ENCODE measurements around the gene PRDM15.

Gene PRDM15

DNA sequence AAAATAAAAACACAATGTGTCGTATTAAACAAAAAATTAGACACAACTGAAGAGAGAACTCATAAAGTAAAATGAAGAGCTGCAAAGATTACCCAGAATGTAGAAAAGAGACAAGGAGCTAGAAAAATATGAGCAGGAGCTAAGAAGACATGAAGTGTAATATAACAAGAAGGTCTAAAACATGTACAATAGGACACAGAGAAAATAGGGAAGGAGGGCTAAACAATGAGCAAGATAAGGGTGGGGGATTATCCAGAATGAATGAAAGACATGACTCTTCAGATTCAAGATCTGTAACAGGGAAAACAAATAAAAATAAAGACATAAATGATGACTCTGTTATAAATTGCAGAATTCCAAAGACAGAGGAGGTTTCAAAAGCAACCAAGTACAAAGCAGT, 38.3 kb downstream of the PRDM15 start:
- no peak for DNase-seq (ENCODE audit: low read depth)

DNA sequence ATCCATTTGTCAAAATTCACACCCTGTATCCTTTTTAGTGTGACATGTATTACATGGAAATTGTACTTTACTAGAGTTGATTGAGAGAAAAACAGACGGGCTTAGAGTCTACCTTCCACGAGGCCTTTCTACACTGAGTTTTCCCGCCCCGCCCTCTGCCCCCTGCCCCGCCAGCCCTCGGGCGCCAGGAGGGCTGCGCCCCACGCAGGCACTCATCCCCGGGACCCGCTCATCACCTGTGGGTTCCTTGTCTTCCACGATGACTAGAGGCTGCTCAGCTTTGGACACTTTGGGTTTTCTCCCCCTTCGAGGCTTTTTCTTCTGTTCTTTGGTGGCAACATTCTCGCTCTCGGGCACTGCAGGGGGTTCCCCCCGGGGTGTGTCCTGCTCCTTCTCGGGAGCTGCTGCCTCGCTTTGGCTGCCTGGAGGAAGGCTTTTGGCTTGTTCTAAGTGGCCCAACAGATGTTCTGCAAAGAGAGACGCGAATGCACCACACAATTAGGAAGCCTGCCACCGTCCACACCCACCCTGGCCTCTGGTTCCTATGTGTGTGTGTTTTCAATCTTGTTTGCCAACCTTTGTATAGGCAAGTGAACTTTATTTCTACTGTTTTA, 39.6 kb downstream of the PRDM15 start:
- no peak for DNase-seq (ENCODE audit: low read depth)

DNA sequence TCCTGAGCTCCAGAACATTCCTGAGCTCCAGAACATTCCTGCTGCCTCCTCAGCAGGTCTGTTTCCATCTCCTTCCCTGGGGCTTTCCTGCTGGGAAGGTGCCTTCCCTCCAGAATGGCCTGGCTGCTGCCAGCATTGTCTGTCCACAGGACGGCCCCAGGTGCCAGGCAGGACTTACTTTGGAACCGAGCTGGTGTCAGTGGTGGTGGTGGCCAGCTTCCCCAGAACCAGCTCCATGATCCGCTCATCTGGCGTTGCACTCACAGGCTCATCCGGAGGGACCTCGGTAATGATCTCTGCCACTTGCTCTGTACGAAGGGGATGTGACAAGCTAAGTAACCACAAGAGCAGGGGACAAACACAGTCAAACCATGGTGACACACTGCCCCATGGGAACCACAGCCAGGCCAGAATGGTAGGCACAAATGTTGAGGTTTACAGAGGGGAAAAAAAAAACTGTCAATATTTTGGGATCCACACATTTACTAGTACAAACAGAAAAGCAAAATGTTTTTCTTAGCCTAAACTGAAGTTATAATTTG, 41.3 kb downstream of the PRDM15 start:
- no peak for DNase-seq (ENCODE audit: low read depth)

DNA sequence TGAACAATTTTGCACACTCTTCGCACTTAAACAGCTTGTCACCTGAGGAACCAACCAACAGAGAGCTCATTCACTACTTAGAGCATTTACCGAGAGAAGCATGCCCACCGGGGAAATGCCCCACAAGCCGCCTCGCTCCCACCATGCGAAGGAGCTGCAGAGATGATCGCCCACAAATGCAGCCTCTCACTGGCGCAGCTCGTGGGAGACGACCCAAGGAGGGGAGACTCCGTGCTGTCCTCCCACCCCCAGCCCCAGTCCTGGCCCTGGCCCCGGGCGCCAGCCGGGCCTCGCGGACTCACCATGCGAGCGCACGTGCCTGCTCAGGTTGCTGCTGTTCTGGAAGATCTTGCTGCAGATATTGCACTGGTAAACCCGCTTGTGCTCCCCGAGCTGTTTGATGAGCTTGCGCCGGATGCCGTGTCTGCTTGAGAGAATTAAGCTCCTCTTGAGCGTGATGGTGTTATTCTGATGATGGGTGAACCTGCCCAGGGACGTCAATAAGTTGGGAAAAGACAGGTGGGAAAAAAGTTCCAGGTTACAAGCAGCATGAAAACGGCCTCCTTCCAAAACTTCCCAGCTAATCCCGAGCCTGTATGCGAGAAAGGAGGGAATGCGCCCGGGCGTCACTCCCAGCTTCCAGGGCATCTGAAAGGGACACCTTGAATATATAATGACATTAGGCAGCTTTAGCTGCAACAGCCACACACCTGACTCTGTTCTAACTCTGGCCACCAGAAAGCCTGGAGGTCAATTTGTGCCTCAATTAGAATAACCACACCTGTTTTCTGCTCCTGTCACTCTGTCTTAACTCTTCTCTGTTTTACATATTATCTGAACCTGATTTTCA, 42.8 kb downstream of the PRDM15 start:
- no peak for DNase-seq (ENCODE audit: low read depth)

DNA sequence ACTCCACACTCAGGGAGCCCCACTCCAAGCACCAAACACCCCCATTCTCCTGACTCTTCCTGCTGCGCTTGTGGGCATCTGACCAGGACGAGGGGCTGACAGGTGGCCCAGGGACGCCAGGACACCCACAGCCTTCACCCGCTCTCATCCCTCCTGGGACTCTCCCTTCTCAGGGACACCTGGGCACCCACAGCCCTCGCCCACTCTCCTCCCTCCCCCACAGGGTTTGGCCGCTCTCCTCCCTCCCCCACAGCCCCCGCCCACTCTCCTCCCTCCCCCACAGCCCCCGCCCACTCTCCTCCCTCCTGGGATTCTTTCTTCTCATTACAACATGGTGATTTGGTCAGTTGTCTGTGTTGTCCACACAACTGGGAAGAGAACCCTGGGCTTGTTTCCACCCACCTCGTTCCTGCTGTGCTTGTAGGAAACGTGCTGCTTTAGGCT, 43.4 kb downstream of the PRDM15 start:
- DNase-seq (ENCODE audit: low read depth), result no peak

DNA sequence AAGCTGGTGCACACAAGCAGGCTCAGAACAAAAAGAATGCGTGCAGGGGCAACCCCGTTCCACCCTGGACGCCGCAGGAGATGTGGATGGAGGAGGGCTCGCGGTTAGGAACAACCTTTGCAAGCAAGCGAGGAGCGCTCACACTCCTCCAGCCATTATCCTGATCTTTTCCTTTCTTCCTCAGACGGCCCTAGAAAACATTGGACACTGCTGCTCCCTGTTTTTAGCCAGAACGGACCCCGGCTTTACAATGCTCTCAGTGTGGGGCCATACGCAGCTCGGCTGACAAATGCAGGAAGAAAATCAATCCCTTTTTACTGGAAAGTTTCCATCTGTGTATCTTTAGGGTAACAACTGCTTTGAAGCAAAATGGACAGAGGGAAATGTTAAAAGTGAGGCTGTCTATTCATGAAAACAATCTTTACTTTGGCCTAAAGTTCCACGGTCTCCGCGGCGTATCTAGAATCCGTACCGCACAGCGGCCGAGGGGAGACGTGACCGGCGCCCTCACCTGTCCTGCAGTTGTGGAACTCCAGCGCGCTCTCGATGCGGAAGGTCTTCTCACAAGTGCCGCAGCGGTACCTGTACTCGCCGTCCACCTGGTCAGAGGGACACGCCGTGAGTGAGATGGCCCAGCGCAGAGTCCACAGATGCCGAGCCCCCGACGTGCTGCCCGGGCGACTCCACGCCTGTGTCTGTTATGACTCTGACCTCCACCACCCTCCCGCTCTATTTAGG, 44.0 kb downstream of the PRDM15 start:
- DNase-seq (ENCODE audit: low read depth), result no peak

DNA sequence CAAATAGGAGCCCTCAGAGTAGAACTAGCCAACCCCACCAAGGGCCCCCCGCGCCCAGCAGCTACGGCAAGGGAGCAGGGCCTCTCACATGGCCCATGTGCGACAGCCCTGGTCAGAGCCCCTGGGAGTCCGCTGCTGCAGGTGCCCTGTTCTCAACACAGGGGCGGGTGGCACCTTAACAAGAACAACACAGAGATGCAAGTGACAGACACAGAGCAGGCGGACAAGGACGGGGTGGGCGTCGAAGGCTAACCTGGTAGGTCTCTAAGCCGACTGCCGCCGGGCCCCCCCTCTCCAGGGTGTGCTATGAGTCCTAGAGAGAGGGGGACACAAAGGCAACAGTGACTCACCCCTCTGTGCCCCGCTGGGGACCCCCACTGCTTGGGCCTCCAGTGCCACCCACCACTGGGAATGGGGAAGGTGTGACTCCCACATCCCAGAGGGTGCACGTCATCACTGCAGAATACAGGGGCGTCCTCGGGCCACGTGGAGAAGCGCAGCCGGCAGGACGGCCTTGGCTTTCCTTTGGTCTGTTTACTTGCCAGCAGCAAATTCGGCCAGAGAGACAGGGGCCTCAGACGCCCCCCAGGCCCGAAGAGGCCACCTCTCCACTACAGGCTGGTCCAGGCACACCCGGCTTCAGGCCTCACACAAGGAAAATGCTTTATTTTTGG, 44.8 kb downstream of the PRDM15 start:
- no peak for DNase-seq (ENCODE audit: low read depth)

DNA sequence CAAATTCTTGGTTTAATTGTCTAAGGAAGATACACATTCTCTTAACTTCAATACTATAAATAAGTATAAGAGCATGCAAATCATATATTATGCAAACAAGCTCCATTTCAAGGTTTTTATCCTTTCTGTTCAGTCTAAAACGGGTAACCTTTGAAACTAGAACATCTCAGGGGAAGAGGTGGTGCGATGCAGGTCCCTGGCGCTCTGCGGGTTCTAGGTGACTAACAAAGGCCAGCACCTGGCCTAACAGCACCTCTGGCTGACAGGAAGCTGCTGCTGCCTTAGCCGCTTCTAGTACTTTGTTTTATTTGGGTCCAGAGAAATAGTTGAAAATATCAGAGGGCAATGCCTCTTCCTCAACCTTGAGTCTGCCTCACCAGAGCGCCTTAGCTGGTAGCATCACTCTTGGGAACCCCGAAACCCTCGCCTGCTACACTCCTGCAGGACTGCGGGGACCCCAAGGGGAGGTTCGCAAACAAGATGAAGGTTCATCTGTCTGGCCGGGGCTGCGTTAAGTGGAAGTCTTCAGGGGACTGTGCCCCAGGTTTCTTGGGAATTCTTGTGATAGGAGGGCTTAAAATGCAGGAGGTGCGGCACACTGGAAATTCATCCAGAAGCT, 45.5 kb downstream of the PRDM15 start:
- no peak for DNase-seq (ENCODE audit: low read depth)

DNA sequence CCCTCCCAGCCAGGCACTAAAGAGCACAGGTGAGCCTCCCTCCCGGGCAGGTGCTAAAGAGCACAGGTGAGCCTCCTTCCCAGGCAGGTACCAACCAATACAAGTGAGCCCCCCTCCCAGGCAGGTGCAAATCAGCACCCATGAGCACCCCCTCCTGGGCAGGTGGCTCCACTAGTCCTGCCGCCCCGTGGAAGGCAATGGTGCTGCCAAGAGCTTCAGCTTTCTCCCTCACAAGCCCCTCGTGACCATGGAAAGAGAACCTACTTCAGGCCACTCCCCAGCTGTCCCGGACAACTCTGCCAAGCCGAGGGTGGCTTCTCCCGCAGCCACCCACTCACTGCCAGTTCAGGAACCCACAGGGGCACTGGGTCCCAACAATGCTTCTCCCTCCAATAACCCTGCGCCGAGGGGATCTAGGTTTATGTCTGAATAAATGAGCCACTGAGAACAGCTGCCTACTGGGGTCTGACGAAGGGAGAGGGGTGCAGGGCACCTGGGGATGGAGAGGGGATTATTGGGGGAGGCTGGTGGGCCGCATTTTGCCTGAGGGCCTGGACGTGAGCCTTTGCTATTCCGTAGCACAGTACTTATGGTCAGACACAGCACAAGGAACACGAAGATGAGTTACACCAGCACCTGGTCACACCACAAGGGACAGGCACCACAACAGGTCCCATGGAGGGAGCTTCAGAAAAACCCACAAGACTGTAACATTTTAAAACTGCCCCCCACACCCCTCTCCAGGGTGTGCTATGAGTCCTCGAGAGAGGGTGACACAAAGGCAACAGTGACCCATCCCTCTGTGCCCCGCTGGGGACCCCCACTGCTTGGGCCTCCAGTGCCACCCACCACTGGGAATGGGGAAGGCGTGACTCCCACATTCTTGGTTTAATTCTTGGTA, 46.3 kb downstream of the PRDM15 start:
- DNase-seq (ENCODE audit: low read depth), result no peak

DNA sequence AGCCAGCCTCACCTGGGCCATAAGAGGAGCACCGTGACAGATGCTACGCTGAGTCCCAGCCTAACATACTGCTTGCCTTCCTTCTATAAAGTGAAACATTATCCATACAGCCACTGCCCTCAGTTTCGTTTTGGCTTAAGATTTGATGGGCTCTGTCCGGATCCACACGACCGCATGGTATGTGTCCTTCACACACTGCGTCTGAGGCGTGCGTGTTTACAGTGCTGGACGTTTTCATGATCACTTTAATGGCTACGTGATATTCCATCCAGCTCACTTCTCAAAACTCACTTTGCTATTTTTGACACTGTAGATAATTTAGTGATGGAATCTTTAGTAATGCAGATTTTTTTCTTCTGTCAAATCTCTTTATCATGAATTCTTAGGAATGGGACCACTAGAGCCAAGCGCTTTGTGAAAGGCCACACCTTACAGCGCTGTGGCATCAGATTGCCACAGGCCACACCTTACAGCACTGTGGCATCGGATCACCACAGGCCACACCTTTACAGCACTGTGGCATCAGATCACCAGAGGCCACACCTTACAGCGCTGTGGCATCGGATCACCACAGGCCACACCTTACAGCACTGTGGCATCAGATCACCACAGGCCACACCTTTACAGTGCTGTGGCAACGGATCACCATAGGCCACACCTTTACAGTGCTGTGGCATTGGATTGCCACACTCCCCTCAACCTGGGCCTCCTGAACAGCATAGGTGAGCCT, 47.1 kb downstream of the PRDM15 start:
- no peak for DNase-seq (ENCODE audit: low read depth)

DNA sequence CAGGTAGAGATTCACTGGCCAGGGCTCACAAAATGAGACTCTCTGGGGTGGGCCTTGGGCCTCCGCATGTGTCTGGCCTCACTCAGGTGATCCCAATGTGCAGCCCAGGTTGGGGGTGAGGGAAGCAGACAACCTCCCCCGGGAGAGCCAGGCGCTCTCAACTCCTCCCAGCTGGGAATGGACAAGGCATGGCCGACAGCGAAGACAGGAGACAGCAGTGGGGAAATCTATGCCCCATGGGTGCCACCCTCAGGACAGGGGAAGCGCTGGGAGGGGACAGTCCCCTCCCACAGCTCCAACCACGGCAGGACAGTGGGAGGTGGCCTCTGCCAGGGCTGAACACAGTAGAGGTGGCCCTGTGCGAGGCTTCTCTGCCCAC, 47.7 kb downstream of the PRDM15 start:
- DNase-seq (ENCODE audit: low read depth), result no peak

DNA sequence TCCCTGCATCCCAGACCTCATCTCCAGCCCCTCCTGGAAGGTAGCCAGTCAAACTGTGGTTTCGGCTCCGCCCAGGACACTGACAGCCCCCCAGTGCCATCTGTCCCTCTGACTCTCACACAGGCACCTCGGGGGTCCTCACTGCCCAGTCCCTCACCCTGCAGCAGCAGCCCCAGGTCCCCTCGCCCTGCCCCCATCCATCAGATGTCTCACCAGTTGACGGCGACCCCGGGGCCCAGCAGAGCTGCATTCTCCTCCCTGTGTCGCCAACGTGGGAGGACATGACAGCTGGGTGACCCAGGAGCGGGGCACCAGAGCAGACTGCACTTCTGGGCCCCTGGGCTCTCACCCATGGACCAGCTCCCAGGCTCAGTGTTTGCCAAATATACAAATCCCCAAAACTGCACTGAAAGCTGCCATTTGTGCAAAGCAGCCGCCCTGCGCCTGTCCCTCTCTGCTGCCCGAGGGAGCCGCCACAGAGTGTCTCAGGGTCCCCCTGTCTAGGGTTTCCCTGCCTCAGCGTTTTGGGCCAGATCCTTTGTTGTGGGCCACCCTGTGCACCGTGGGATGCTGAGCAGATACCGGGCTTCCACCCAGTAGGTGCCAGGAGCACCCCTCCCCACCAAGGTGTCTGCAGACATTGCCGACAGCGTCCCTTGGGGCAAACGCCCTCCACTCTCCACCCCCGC, 48.2 kb downstream of the PRDM15 start:
- no peak for DNase-seq (ENCODE audit: low read depth)

DNA sequence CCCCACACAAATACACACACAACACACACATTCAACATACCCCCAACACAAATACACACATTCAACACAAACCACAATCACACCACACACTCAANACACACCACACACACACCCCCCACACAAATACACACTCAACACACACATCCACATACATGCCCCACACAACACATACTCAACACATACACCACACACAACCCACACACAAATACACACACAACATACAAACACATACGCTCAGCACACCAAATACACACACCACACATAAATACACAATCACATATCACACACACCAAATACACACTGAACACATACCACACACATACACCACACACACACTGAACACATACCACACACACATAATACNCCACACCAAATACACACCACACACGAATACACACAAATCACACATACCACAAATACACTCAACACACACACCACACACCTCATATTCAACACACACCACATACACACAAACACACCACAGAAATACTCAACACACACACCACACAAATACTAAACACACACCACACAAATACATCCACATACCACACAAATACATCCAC, 48.9 kb downstream of the PRDM15 start:
- no peak for DNase-seq (ENCODE audit: low read depth)

DNA sequence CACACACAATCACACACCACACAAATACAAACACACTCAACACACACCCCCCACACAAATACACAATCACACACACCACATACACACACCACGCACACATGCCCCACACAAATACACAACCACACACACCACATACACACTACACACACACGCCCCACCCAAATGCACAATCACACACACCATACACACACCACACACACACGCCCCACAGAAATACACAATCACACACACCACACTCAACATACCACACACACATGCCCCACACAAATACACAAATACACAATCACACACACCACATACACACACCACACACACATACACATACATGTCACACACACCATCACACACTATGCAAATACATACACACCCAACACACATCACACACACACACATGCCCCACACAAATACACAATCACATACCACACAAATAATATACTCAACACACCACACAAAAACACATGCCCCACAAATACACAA, 50.2 kb downstream of the PRDM15 start:
- DNase-seq (ENCODE audit: low read depth), result no peak

DNA sequence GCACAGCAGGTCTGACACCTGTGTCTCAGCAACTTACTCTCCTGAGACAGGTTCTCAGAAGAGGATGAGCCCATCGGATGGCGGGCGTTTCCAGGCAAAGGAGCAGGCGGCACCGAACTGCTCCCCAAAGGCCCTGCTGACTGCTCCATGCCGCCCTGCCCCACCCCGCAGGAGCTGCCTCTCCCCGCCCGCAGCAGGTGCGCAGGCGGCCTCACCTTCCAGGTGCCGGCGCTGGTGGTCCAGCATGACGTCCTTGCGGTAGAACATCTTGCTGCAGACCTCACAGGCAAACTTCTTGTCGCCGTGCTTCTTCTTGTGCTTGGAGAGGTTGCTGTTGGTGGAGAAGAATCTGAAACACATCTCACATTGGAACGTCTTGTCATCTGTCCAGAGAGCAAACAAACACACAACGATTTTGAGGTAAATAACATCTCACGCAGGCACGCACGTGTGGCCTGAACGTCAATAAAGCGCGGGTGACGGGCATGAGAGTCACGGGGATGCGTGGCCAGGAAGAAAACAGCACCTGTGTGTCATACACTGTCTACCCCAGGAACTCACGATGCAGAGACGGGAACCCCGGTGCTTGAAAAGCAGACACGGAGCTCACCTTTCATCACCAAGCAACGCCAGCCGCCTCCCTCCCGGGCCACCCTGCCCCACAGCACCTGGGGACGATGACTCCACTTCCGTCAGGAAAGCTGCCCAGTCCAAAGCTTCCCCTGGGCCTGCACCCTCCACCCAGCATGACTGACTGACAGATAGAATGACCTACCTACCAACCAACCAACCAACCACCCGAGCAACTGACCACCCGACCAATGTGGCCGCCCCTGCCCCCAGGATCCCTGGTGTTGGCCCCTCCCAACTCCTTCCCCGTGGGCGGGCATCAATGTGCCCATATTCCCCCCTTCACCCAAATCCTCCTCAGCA, 50.9 kb downstream of the PRDM15 start:
- no peak for DNase-seq (ENCODE audit: low read depth)

DNA sequence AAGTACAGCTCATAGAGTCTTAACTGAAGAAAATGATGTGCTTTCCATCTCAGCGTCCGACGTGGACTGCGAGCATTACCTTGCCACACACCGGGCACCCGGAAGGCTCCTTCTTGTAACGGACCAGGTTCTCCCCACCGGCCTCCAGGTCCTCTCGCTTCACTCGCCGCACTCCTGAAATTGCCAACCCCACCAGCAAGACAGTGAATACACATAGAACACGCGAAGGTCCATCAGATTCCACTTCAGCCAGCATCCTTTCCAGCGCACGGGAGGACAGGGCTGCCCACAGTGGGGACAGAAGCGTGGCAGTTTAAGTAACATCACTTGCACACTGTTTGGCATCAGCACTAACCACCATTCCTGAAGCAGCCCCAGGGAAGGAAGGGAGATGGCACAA, 53.3 kb downstream of the PRDM15 start:
- DNase-seq (ENCODE audit: low read depth), result no peak

DNA sequence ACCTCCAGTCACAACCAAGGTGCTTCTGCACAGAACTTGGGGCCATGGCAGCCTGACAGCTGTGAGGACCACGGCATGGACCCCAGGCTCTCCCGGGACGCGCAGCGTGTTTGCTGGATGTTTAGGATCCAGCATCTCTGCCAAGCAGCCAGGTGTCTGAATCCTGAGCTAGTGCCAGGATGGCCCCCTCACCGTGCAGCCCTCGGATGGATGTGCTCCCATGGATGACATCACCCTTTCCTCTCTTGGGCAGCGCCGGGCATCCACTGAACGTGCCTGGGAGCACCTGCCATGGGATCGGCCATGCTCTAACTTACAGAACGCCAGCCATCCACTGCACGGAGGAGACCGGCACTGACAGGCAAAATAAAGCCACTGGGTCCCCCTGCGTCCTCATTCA, 53.9 kb downstream of the PRDM15 start:
- DNase-seq (ENCODE audit: low read depth), result no peak
